ENCODE measurements around the gene ASF1A.
"Not testable (repeated sequence)": the region's sequence is repeated elsewhere in the genome, so short reads cannot be mapped to it uniquely, and the experiment has no call there.

Gene ASF1A

GRCh38 chr6:118865100-118865391 lies 28.9 kb upstream of the ASF1A start:
- no peak for TF ChIP-seq CTCF (conservative IDR thresholded peaks at IDR 0.05; ENCODE audit: low read length)
- TF ChIP-seq EZH2phosphoT487 (IDR thresholded peaks at IDR 0.05; ENCODE audit: borderline replicate concordance) = no peak
- no peak overlapping the region; the same call in 1 of the 2 replicates for H2AFZ ChIP-seq (ENCODE audit: low read length)
- peaks cover 23% of the 10 kb centered on the region; the same call in 1 of the 2 replicates for H3K9me3 ChIP-seq (ENCODE audit: insufficient read depth, low read depth, low read length)

GRCh38 chr6:118867181-118867580 lies 26.8 kb upstream of the ASF1A start:
- H3K9me3 ChIP-seq (ENCODE audit: insufficient read depth, low read depth, low read length) = peaks cover 10% of the 10 kb centered on the region; the same call in 1 of the 2 replicates
- peaks cover 12% of the 10 kb centered on the region for H3K4me1 ChIP-seq (ENCODE audit: insufficient read depth, low read length, poor library complexity, severe bottlenecking)
- no peak overlapping the region for H3K9ac ChIP-seq (ENCODE audit: low read depth, low read length, poor library complexity, severe bottlenecking)
- peaks cover 22% of the 10 kb centered on the region; the same call in 1 of the 2 replicates for H3K79me2 ChIP-seq (ENCODE audit: insufficient read depth, low read length)
- no peak overlapping the region for H2AFZ ChIP-seq (ENCODE audit: low read length)
- no peaks in the 10 kb centered on the region for H3K27me3 ChIP-seq (ENCODE audit: insufficient read depth, low read length, poor library complexity, severe bottlenecking)
- TF ChIP-seq CTCF (conservative IDR thresholded peaks at IDR 0.05; ENCODE audit: low read length) (no peak), EZH2phosphoT487 (IDR thresholded peaks at IDR 0.05; ENCODE audit: borderline replicate concordance) (no peak)
- no peak overlapping the region for H3K4me3 ChIP-seq (ENCODE audit: low read length, poor library complexity, severe bottlenecking)
- H3K9me2 ChIP-seq (replicated peaks; ENCODE audit: low read depth, low read length) = no peaks in the 10 kb centered on the region
- no peaks in the 10 kb centered on the region for H3F3A ChIP-seq (ENCODE audit: low read depth)
- no peak overlapping the region for H3K4me2 ChIP-seq (ENCODE audit: low read depth, low read length, poor library complexity, severe bottlenecking)
- no peaks in the 10 kb centered on the region for H3K36me3 ChIP-seq (ENCODE audit: insufficient read depth, low read length)
- H4K20me1 ChIP-seq (ENCODE audit: insufficient read depth, low read length, poor library complexity, severe bottlenecking) = no peaks in the 10 kb centered on the region

More at GRCh38 chr6:118865100-118865391, 28.9 kb upstream of the ASF1A start:
- Histone ChIP-seq H3K4me2 (ENCODE audit: low read depth, low read length, poor library complexity, severe bottlenecking) (peak overlapping the region; percentile 48), H3F3A (ENCODE audit: low read depth) (no peaks in the 10 kb centered on the region), H3K79me2 (ENCODE audit: insufficient read depth, low read length) (peaks cover 22% of the 10 kb centered on the region; the same call in 1 of the 2 replicates), H3K9ac (ENCODE audit: low read depth, low read length, poor library complexity, severe bottlenecking) (no peak overlapping the region), H3K4me1 (ENCODE audit: insufficient read depth, low read length, poor library complexity, severe bottlenecking) (peaks cover 12% of the 10 kb centered on the region), H3K27me3 (ENCODE audit: insufficient read depth, low read length, poor library complexity, severe bottlenecking) (no peaks in the 10 kb centered on the region), H3K4me3 (ENCODE audit: low read length, poor library complexity, severe bottlenecking) (no peak overlapping the region), H3K36me3 (ENCODE audit: insufficient read depth, low read length) (peaks cover 12% of the 10 kb centered on the region; the same call in 1 of the 2 replicates), H3K9me2 (replicated peaks; ENCODE audit: low read depth, low read length) (no peaks in the 10 kb centered on the region), H4K20me1 (ENCODE audit: insufficient read depth, low read length, poor library complexity, severe bottlenecking) (no peaks in the 10 kb centered on the region)

- H4K20me1 ChIP-seq (ENCODE audit: insufficient read depth, low read length, poor library complexity, severe bottlenecking); H3K9ac ChIP-seq (ENCODE audit: low read depth, low read length, poor library complexity, severe bottlenecking); H3K4me3 ChIP-seq (ENCODE audit: low read length, poor library complexity, severe bottlenecking); H2AFZ ChIP-seq (ENCODE audit: low read length); H3F3A ChIP-seq (ENCODE audit: low read depth); H3K4me2 ChIP-seq (ENCODE audit: low read depth, low read length, poor library complexity, severe bottlenecking); H3K36me3 ChIP-seq (ENCODE audit: insufficient read depth, low read length); H3K9me2 ChIP-seq (replicated peaks; ENCODE audit: low read depth, low read length); H3K27me3 ChIP-seq (ENCODE audit: insufficient read depth, low read length, poor library complexity, severe bottlenecking); H3K9me3 ChIP-seq (ENCODE audit: insufficient read depth, low read depth, low read length): not testable (repeated sequence)
- Histone ChIP-seq H3K79me2 (ENCODE audit: insufficient read depth, low read length) (peaks cover 20% of the 10 kb centered on the region; the same call in 1 of the 2 replicates), H3K4me1 (ENCODE audit: insufficient read depth, low read length, poor library complexity, severe bottlenecking) (peaks cover 12% of the 10 kb centered on the region)
Measured at GRCh38 chr6:118868901-118869300, 25.1 kb upstream of the ASF1A start.

GRCh38 chr6:118869350-118869749 lies 24.6 kb upstream of the ASF1A start:
- H4K20me1 ChIP-seq (ENCODE audit: insufficient read depth, low read length, poor library complexity, severe bottlenecking) = no peaks in the 10 kb centered on the region
- H3F3A ChIP-seq (ENCODE audit: low read depth) = no peaks in the 10 kb centered on the region
- no peak overlapping the region for H3K4me3 ChIP-seq (ENCODE audit: low read length, poor library complexity, severe bottlenecking)
- no peak for TF ChIP-seq CTCF (conservative IDR thresholded peaks at IDR 0.05; ENCODE audit: low read length)
- TF ChIP-seq EZH2phosphoT487 (IDR thresholded peaks at IDR 0.05; ENCODE audit: borderline replicate concordance) = no peak
- H3K4me2 ChIP-seq (ENCODE audit: low read depth, low read length, poor library complexity, severe bottlenecking) = no peak overlapping the region
- H3K27me3 ChIP-seq (ENCODE audit: insufficient read depth, low read length, poor library complexity, severe bottlenecking) = no peaks in the 10 kb centered on the region
- H3K9ac ChIP-seq (ENCODE audit: low read depth, low read length, poor library complexity, severe bottlenecking) = no peak overlapping the region
- H3K9me2 ChIP-seq (replicated peaks; ENCODE audit: low read depth, low read length) = no peaks in the 10 kb centered on the region
- peaks cover 16% of the 10 kb centered on the region; the same call in 1 of the 2 replicates for H3K79me2 ChIP-seq (ENCODE audit: insufficient read depth, low read length)
- H3K4me1 ChIP-seq (ENCODE audit: insufficient read depth, low read length, poor library complexity, severe bottlenecking) = peaks cover 8% of the 10 kb centered on the region
- no peaks in the 10 kb centered on the region for H3K36me3 ChIP-seq (ENCODE audit: insufficient read depth, low read length)
- H3K9me3 ChIP-seq (ENCODE audit: insufficient read depth, low read depth, low read length) = peaks cover 10% of the 10 kb centered on the region; the same call in 1 of the 2 replicates
- H2AFZ ChIP-seq (ENCODE audit: low read length) = no peak overlapping the region

Data from Loucy (cell line).